ENCODE measurements around the gene STON2. TPM values are rescaled to one million over a fixed set of nuclear protein-coding genes. Genes with fewer than 3 reads are reported as not detected.

The STON2 gene
- total and polyA plus RNA-seq, 2 of the 13 experiments (the other 11 are each of a cell fraction or from before 2014, with no cell fraction given): 2.1 to 11.0 TPM

DNA sequence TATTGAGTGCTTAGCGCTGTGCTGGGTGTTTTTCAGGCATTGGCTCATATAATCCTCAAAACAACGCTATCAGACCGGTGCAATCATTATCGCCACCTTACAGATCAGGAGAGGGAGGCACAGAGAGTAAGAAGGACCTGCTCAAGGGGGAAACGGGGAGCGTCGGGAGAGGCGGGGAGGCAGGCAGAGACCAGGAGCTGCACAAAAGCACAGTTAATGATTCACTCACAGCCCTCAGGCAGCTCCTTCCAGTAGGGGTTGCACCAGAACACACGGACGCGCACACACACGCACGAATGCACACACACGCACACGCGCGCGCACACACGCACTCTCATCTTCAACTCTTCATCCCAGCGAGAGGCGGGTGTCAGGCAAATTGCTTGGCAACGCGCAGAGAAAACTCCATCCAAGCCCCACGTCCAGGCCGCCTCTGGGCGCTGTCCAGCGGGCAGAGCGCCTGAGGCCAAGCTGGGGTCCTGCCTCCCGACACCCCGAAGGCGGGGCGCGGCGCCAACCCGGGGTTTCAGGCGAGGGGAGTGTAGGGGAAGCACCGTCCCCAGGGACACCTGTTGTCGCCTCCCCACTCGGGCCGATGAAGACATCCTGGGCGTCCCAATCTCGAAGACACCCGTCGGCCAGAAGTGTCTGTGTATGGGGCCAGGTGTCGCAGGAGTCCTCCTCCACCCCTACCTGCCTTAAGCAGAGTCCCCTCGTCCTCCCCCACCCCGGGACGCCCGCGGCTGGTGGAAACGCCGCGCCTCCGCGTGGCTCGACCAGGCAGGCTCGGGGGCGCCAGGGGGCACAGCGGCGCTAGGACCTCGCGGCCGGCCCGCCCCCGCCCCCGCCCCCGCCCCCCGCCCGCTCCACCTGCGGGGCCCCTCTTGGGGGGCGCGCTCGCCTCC is 35.5 kb upstream of the STON2 start (continued):
- no peak for TF ChIP-seq MAFK (conservative IDR thresholded peaks at IDR 0.05 in 1 of 2, IDR thresholded peaks at IDR 0.05 in 1 of 2; ENCODE audit: low read length in 2 of 2)
- no peak for TF ChIP-seq ISL2 (CRISPR knock-in tag; IDR thresholded peaks at IDR 0.05)
- TF ChIP-seq, protein P1, sequence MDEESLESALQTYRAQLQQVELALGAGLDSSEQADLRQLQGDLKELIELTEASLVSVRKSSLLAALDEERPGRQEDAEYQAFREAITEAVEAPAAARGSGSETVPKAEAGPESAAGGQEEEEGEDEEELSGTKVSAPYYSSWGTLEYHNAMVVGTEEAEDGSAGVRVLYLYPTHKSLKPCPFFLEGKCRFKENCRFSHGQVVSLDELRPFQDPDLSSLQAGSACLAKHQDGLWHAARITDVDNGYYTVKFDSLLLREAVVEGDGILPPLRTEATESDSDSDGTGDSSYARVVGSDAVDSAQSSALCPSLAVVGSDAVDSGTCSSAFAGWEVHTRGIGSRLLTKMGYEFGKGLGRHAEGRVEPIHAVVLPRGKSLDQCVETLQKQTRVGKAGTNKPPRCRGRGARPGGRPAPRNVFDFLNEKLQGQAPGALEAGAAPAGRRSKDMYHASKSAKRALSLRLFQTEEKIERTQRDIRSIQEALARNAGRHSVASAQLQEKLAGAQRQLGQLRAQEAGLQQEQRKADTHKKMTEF (CRISPR knock-in tag; IDR thresholded peaks at IDR 0.05): 0 out of 2 replicates have a peak, but pooled peaks have one; percentile 25
- TF ChIP-seq EP300 (IDR thresholded peaks at IDR 0.05; ENCODE audit: low read depth in 2 of 2, low read length in 2 of 2): no peak
- no peak for TF ChIP-seq EP300 (CRISPR knock-in tag; IDR thresholded peaks at IDR 0.05; ENCODE audit: borderline replicate concordance)
- TF ChIP-seq SMYD3 (CRISPR knock-in tag; IDR thresholded peaks at IDR 0.05): no peak
- TF ChIP-seq, protein P2, sequence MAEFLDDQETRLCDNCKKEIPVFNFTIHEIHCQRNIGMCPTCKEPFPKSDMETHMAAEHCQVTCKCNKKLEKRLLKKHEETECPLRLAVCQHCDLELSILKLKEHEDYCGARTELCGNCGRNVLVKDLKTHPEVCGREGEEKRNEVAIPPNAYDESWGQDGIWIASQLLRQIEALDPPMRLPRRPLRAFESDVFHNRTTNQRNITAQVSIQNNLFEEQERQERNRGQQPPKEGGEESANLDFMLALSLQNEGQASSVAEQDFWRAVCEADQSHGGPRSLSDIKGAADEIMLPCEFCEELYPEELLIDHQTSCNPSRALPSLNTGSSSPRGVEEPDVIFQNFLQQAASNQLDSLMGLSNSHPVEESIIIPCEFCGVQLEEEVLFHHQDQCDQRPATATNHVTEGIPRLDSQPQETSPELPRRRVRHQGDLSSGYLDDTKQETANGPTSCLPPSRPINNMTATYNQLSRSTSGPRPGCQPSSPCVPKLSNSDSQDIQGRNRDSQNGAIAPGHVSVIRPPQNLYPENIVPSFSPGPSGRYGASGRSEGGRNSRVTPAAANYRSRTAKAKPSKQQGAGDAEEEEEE (CRISPR knock-in tag; IDR thresholded peaks at IDR 0.05; ENCODE audit: borderline replicate concordance): no peak
- TF ChIP-seq TSC22D2 (CRISPR knock-in tag; IDR thresholded peaks at IDR 0.05; ENCODE audit: borderline replicate concordance): no peak
- TF ChIP-seq ZNF816 (CRISPR knock-in tag; IDR thresholded peaks at IDR 0.05; ENCODE audit: borderline replicate concordance): no peak; the same call in 1 of the 2 replicates
- TF ChIP-seq SOX13 (IDR thresholded peaks at IDR 0.05): no peak
- no peak; a peak in 1 of 4 replicates for TF ChIP-seq SOX13 (CRISPR knock-in tag; conservative IDR thresholded peaks at IDR 0.05 in 1 of 2, IDR thresholded peaks at IDR 0.05 in 1 of 2)
- TF ChIP-seq, protein P3, sequence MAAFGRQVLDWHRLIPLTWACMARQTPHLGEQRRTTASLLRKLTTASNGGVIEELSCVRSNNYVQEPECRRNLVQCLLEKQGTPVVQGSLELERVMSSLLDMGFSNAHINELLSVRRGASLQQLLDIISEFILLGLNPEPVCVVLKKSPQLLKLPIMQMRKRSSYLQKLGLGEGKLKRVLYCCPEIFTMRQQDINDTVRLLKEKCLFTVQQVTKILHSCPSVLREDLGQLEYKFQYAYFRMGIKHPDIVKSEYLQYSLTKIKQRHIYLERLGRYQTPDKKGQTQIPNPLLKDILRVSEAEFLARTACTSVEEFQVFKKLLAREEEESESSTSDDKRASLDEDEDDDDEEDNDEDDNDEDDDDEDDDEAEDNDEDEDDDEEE (CRISPR knock-in tag; IDR thresholded peaks at IDR 0.05): peak; percentile 77; the same call in 1 of the 2 replicates
- no peak for TF ChIP-seq ZNF746 (CRISPR knock-in tag; IDR thresholded peaks at IDR 0.05)
- peak; percentile 62; the same call in 1 of the 2 replicates for TF ChIP-seq ZNF430 (CRISPR knock-in tag; IDR thresholded peaks at IDR 0.05)
- TF ChIP-seq, protein P4, sequence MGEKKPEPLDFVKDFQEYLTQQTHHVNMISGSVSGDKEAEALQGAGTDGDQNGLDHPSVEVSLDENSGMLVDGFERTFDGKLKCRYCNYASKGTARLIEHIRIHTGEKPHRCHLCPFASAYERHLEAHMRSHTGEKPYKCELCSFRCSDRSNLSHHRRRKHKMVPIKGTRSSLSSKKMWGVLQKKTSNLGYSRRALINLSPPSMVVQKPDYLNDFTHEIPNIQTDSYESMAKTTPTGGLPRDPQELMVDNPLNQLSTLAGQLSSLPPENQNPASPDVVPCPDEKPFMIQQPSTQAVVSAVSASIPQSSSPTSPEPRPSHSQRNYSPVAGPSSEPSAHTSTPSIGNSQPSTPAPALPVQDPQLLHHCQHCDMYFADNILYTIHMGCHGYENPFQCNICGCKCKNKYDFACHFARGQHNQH (CRISPR knock-in tag; IDR thresholded peaks at IDR 0.05): no peak
- 0 out of 2 replicates have a peak, but pooled peaks have one; percentile 10 for TF ChIP-seq ZNF34 (CRISPR knock-in tag; IDR thresholded peaks at IDR 0.05; ENCODE audit: borderline replicate concordance)
- 0 out of 2 replicates have a peak, but pooled peaks have one; percentile 4 for TF ChIP-seq FOXA3 (CRISPR knock-in tag; IDR thresholded peaks at IDR 0.05)
- TF ChIP-seq PHF21A (CRISPR knock-in tag; IDR thresholded peaks at IDR 0.05): no peak
- peak; percentile 72; the same call in 1 of the 2 replicates for TF ChIP-seq ZFP82 (CRISPR knock-in tag; IDR thresholded peaks at IDR 0.05; ENCODE audit: borderline replicate concordance)
- TF ChIP-seq ZZZ3 (CRISPR knock-in tag; IDR thresholded peaks at IDR 0.05; ENCODE audit: borderline replicate concordance): no peak
- no peak for TF ChIP-seq ZNF251 (CRISPR knock-in tag; IDR thresholded peaks at IDR 0.05)
- TF ChIP-seq ETV5 (CRISPR knock-in tag; IDR thresholded peaks at IDR 0.05; ENCODE audit: borderline replicate concordance): no peak
- TF ChIP-seq, protein P5, sequence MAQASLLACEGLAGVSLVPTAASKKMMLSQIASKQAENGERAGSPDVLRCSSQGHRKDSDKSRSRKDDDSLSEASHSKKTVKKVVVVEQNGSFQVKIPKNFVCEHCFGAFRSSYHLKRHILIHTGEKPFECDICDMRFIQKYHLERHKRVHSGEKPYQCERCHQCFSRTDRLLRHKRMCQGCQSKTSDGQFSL (CRISPR knock-in tag; IDR thresholded peaks at IDR 0.05): 0 out of 2 replicates have a peak, but pooled peaks have one; percentile 8
